Lung (tissue), 12 donors: ENCODE data around the gene DACH2. TPM values are rescaled to one million over a fixed set of nuclear protein-coding genes. Genes with fewer than 3 reads are reported as not detected.

ENCODE experiments used
- ATAC-seq: fragments of 200-7000 bp; cut with Tn5 transposase; one replicate; pipeline ENCODE4 v1.9.1; 2020; ENCODE audit warnings: moderate number of reproducible peaks; ENCODE audit not compliant: insufficient read depth, low FRiP score
- DNase-seq, 3 donors: peaks; one replicate each; pipeline ENCODE4 v3.0.0-alpha.2; 2013 to 2017
- H3K27ac ChIP-seq, 2 donors: one replicate each; pipeline ENCODE4 v1.5.1; 2013; ENCODE audit warnings: mild to moderate bottlenecking in 2 of 2, moderate library complexity in 2 of 2, control low read depth in 1 of 2, inconsistent platforms in 1 of 2, low read depth in 1 of 2, low read length in 1 of 2
- H3K27me3 ChIP-seq, 3 donors: one replicate each; pipeline ENCODE4 v1.5.1; 2013; ENCODE audit warnings: low read length in 2 of 3; ENCODE audit not compliant: control insufficient read depth in 3 of 3, insufficient read depth in 3 of 3
- H3K36me3 ChIP-seq, 4 donors: one replicate each; pipeline ENCODE4 v1.5.1; 2013; ENCODE audit warnings: low read length in 4 of 4, mild to moderate bottlenecking in 1 of 4, moderate library complexity in 1 of 4; ENCODE audit not compliant: control insufficient read depth in 4 of 4, insufficient read depth in 4 of 4
- H3K4me1 ChIP-seq, 5 donors: one replicate each; pipeline ENCODE4 v1.5.1; 2013; ENCODE audit warnings: low read length in 5 of 5, mild to moderate bottlenecking in 2 of 5, moderate library complexity in 1 of 5; ENCODE audit not compliant: control insufficient read depth in 5 of 5, insufficient read depth in 5 of 5
- H3K4me3 ChIP-seq: one replicate; pipeline ENCODE4 v1.5.1; 2013; ENCODE audit warnings: mild to moderate bottlenecking, control low read depth, moderate library complexity
- H3K9ac ChIP-seq, 2 donors: one replicate each; pipeline ENCODE4 v1.5.1; 2013; ENCODE audit warnings: low read length in 2 of 2, control low read depth in 1 of 2; ENCODE audit not compliant: insufficient read depth in 1 of 2
- H3K9me3 ChIP-seq, 4 donors: one replicate each; pipeline ENCODE4 v1.5.1; 2013; ENCODE audit warnings: low read length in 3 of 4, mild to moderate bottlenecking in 1 of 4, moderate library complexity in 1 of 4; ENCODE audit not compliant: control insufficient read depth in 4 of 4, insufficient read depth in 3 of 4
- WGBS, 2 donors: extraction: QIAGEN DNeasy Blood & Tissue Kit; methylation state at CpG; one replicate each; pipeline ENCODE4 v1.1.7; 2013; 5-methylcytosine and 5-hydroxymethylcytosine counted together
- polyA plus RNA-seq, 2 donors: library from polyadenylated mRNA; stranded (reverse); fragments of 200-250 nt; gene quantifications; one replicate each; pipeline ENCODE4 v1.2.1, GENCODE V29; 2013
- total RNA-seq, 2 donors: library from RNA; depleted of rRNA in 1 of 2; stranded (reverse); fragments of >200 nt in 1 of 2; gene quantifications; one replicate each; pipeline ENCODE4 v1.2.1, GENCODE V29; 2014 to 2021
- TF ChIP-seq, protein P1 (sequence below): IDR thresholded peaks from 2 replicates; pipeline ENCODE4 v1.5.1; 2012; ENCODE audit warnings: mild to moderate bottlenecking; ENCODE audit errors: control extremely low read depth, extremely low read depth
- donor health status: control.
- donor health status: control.
- donor health status: Bipolar disorder and iron deficiency.
- donor health status: healthy.
- donor health status: DM: yes; HTN: yes; CAD: no.

The DACH2 gene
- total and polyA plus RNA-seq, 4 donors = 0.03 to 4.6 TPM; not detected in 2

DNA sequence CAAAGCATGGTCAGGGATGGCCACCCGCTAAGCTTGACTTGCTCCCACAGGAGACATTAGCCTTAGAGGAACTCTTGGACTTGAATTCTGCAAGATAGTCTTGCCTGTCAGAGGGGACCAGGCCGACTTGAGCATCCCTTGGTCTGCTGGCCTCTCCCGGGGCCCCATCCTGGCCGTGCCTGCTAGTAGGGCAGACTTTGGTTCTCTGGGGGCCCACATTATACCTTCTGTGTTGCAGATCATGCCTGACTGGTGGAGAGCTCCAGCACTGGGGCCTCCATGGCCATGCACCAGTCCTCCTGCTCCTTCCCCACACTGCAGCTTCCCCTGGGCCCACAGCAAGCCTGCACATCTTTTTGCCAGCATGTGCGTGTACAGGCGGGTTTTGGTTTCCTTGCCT lies 46.5 kb downstream of the DACH2 start:
- ATAC-seq (no peak), DNase-seq (no peak)
- no peak overlapping the region for H3K9ac ChIP-seq
- H3K9me3 ChIP-seq = peaks cover 0 to 6% (median 3%) of the 10 kb centered on the region in 4 donors
- WGBS, 2 donors = 85 to 91% methylated on average over 4 to 6 of the region's 6 CpGs
- no peak overlapping the region for H3K4me3 ChIP-seq
- TF ChIP-seq, protein P1, sequence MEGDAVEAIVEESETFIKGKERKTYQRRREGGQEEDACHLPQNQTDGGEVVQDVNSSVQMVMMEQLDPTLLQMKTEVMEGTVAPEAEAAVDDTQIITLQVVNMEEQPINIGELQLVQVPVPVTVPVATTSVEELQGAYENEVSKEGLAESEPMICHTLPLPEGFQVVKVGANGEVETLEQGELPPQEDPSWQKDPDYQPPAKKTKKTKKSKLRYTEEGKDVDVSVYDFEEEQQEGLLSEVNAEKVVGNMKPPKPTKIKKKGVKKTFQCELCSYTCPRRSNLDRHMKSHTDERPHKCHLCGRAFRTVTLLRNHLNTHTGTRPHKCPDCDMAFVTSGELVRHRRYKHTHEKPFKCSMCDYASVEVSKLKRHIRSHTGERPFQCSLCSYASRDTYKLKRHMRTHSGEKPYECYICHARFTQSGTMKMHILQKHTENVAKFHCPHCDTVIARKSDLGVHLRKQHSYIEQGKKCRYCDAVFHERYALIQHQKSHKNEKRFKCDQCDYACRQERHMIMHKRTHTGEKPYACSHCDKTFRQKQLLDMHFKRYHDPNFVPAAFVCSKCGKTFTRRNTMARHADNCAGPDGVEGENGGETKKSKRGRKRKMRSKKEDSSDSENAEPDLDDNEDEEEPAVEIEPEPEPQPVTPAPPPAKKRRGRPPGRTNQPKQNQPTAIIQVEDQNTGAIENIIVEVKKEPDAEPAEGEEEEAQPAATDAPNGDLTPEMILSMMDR = no peak
- H3K27ac ChIP-seq = no peak overlapping the region
- no peaks in the 10 kb centered on the region for H3K4me1 ChIP-seq
- no peaks in the 10 kb centered on the region for H3K27me3 ChIP-seq
- no peaks in the 10 kb centered on the region for H3K36me3 ChIP-seq

DNA sequence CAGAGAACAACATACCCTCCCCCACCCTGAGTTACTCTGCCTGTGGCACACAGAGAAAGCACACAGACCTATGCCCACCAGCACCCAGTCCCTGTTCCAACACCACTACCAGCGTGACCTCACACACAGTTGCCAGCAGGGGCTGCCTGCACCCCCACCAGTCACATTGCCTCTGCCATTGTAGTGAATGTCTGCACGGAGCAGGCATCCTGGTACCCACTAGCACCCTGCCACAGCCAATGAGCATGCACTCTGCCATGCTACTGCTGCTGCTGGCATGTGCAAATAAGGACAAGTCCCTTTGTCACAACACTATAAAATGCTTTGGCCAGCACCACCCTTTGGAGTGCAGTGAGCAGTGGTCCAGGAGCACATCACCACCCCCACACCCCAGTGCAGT lies 47.1 kb downstream of the DACH2 start:
- ATAC-seq (no peak), DNase-seq (no peak)
- Histone ChIP-seq H3K9ac (no peak overlapping the region), H3K9me3 (peaks cover 0 to 6% (median 3%) of the 10 kb centered on the region in 4 donors), H3K36me3 (no peaks in the 10 kb centered on the region), H3K27ac (no peak overlapping the region), H3K27me3 (no peaks in the 10 kb centered on the region), H3K4me1 (no peaks in the 10 kb centered on the region), H3K4me3 (no peak overlapping the region)
- TF ChIP-seq, protein P1 = no peak
- WGBS, 2 donors = 71 to 92% methylated on average over 2 of the region's 2 CpGs

DNA sequence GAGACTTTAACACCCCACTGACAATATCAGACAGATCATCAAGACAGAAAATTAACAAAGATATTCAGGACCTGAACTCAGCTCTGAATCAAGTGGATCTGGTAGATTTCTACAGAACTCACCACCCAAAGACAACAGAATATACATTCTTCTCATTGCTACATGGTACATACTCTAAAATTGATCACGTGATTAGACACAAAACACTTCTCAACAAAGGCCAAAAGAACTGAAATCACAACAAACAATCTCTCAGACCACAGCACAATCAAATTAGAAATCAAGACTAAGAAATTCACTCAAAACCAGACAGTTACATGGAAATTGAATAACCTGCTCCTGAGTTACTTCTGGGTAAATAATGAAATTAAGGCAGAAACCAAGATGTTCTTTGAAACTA lies 49.6 kb downstream of the DACH2 start:
- 59 to 80% methylated on average over 1 of the region's 1 CpG for WGBS, 2 donors
- H3K36me3 ChIP-seq = no peaks in the 10 kb centered on the region
- no peaks in the 10 kb centered on the region for H3K27me3 ChIP-seq
- TF ChIP-seq, protein P1 = no peak
- H3K9ac ChIP-seq = no peak overlapping the region
- no peak overlapping the region for H3K4me3 ChIP-seq
- no peak for DNase-seq
- no peaks in the 10 kb centered on the region for H3K4me1 ChIP-seq
- no peak overlapping the region for H3K27ac ChIP-seq
- no peak for ATAC-seq
- peaks cover 0 to 6% (median 3%) of the 10 kb centered on the region in 4 donors for H3K9me3 ChIP-seq

DNA sequence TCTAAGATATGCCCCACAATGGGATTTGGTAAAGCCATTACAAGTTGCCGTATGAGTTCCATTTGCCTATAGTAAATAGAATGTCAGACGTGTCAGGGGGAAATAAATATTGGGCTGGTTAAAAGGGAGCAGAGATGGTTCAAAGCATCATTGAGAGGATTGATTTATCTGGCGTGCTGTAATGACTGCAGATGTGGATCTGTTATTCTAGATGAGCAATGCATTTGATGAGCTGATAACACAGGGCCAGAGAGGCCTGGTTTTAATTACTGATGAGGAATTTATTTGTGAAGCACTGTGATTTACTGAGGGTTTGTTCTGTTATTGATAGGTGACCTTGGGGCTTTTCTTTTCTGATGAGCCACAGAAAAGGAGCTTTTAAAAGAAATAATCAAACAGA lies 62.5 kb downstream of the DACH2 start:
- WGBS, 2 donors = 53 to 77% methylated on average over 3 of the region's 3 CpGs
- H3K4me3 ChIP-seq = no peak overlapping the region
- no peaks in the 10 kb centered on the region for H3K27me3 ChIP-seq
- TF ChIP-seq, protein P1 = no peak
- no peaks in the 10 kb centered on the region for H3K36me3 ChIP-seq
- no peak overlapping the region for H3K27ac ChIP-seq
- H3K4me1 ChIP-seq = no peaks in the 10 kb centered on the region
- H3K9ac ChIP-seq = no peak overlapping the region
- no peaks in the 10 kb centered on the region for H3K9me3 ChIP-seq
- DNase-seq (no peak), ATAC-seq (no peak)
